HG02623 (cell line): ENCODE results near the gene AKT2.
"Not testable (repeated sequence)": the region's sequence is repeated elsewhere in the genome, so short reads cannot be mapped to it uniquely, and the experiment has no call there.

Experiments
- ATAC-seq: cut with Tn5 transposase; IDR thresholded peaks from one replicate; pipeline ENCODE4 v1.9.1; 2021; ENCODE audit warnings: moderate library complexity; ENCODE audit not compliant: unreplicated experiment

Gene AKT2

GRCh38 chr19:40221858-40222619 is 63.1 kb downstream of the AKT2 start:
- ATAC-seq, result no peak

DNA sequence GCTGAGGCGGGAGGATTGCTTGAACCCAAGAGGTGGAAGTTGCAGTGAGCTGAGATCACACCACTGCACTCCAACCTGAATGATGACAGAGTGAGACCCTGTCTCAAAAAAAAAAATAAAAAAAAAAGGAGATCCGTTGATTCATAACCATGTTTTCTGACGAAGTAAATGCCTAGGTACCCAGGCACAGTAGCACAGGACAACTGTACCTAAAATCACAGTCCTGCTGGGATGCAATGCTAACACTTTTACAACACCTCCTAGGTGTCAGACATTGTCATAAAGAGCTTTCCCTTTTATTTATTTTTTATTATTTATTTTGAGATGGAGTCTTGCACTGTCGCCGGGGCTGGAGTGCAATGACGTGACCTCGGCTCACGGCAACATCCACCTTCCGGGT is 64.5 kb downstream of the AKT2 start:
- ATAC-seq, result no peak

GRCh38 chr19:40219721-40220276 is 65.3 kb downstream of the AKT2 start:
- ATAC-seq, result no peak

GRCh38 chr19:40219029-40219428 is 66.1 kb downstream of the AKT2 start:
- not testable (repeated sequence) for ATAC-seq

GRCh38 chr19:40217934-40218890 is 66.9 kb downstream of the AKT2 start, which contains the start of gene TTC9B:
Gene TTC9B (minus strand): TSS chr19:40218384. CDS start chr19:40218381, 3 bp downstream.
- ATAC-seq, result no peak

DNA sequence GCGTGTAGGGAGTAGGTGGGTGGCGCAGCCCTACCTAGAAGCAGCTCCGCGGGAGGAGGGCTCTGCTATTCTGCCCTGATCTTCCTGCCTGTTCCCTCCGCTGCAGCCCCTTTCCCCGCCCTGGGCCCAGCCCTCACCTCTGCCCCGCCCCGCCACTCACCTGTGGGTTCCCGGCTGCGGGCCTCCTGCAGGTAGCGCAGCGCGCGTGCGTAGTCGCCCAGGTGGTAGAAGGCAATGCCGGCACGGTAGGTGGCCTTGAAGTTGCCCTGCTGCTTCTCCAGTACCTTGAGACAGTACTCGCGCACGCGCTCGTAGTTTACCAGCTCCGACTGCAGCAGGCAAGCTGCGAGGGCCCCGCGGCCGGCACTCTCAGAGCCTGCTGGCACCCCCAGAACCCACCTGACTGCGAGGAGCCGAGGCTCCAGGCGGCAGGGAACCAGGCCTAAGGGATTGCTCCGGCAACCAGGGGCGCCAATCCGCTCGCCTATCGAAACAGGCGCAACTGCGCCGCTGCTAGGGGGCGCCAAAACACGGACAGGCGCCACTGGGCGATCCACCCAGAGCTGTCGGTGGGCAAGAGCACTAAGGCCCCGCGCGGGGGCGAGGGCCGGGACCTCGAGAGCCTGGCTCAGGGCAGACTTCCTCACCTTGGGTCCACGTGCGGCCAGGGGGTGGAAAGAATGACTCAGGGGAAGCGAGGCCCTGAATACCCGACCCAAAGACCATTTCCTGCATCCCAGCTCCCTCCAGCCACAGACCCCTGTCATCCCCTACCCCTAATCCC is 67.9 kb downstream of the AKT2 start:
- no peak for ATAC-seq

DNA sequence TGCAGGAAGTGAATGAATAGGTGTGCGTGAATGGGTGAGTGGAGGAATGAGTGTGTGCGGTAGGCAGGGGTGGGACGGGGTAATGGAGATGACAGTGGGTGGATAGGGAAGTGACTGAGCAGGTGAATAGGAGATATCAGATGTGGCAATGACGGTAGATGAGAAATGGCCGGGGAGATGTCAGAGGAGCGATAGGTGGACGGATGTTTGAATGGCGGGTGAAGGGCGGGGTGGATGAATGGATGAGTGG is 68.4 kb downstream of the AKT2 start:
- ATAC-seq, result no peak

DNA sequence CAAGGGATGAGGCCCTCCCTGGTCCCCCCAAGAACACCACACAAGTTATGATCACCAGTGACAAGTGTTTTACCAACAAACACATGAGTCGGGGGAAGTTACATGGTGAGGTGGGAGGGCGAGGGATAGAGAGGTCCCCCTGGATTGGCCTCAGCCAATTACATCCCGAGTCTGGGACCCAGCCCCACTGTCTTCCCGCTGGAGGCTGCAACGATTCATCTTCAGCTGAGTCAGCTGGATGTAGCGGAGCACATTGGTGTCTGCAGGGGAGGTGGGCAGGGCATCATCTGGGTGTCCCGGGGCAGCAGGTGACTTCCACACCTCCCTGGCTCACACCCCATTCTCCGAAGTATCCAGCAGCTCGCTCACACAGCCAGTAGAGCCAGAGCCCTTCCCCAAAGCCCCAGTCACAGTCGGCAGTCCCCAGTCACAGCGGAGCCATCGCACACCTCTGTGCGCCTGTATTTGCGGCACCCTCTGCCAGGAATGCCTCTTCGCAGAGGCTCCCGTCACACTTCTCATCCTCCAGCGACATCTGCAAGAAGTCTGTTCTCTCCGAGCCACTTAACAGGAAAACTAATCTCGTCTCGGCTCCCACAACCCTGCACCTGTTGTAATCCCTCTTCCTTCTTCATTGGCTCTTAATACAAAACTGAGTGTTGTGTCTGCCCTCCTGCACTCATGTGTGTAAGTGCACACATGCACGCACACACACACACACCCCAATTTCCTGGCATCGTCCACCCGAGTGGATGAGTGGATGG is 69.0 kb downstream of the AKT2 start:
- no peak for ATAC-seq

DNA sequence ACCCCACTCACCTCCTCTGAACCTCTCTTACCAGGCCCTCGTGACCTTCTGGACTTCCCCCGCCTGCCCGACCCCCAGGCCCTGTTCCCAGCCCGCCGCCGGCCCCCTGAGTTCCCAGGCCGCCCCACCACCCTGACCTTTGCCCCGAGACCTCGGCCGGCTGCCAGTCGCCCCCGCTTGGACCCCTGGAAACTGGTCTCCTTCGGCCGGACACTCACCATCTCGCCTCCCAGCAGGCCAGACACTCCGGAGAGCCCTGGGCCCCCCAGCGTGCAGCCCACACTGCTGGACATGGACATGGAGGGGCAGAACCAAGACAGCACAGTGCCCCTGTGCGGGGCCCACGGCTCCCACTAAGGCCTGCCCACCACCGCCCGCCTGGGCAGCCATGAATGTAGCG is 70.2 kb downstream of the AKT2 start:
- ATAC-seq, result no peak

GRCh38 chr19:40213882-40214570 is 71.1 kb downstream of the AKT2 start:
- ATAC-seq, result no peak

DNA sequence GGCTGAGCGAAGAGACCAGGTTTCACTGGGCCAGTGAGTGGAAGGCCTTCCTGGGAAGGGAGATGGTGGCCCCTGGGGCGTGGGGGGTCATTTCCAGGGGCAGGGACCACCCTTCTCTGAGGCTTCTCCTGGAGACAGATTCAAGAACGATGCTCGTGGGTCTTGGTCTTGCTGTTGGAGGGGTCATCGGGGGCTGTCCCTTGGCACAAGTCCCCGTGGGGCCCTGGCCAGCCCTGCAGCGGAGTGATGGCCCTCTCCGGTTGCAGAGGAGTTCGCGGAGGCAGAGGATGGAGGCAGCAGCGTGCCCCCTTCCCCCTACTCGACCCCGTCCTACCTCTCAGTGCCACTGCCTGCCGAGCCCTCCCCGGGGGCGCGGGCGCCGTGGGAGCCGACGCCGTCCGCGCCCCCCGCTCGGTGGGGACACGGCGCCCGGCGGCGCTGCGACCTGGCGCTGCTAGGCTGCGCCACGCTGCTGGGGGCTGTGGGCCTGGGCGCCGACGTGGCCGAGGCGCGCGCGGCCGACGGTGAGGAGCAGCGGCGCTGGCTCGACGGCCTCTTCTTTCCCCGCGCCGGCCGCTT is 71.8 kb downstream of the AKT2 start:
- ATAC-seq, result no peak

GRCh38 chr19:40210889-40211288 is 74.3 kb downstream of the AKT2 start:
- no peak for ATAC-seq

GRCh38 chr19:40208602-40209001 is 76.5 kb downstream of the AKT2 start:
- no peak for ATAC-seq

GRCh38 chr19:40205760-40206159 is 79.4 kb downstream of the AKT2 start:
- no peak for ATAC-seq

DNA sequence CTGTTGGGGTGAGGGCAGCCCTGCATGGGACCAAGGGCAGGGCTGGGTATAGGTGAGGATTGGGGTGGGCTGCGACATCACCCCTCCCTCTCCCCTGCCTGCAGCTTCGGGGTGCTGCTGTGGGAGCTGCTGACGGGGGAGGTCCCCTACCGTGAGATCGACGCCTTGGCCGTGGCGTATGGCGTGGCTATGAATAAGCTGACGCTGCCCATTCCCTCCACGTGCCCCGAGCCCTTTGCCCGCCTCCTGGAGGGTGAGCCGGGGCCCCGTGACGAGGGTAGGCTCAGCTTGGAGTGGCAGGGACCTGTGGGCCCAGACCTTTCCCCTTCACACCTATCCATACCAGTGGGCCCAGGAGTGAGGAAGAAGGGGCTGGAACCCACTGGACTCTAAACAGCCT is 80.8 kb downstream of the AKT2 start:
- ATAC-seq, result no peak

- ATAC-seq, result no peak
These were observed 84.6 kb downstream of the AKT2 start for GRCh38 chr19:40200341-40201099.

- ATAC-seq, result no peak
These were observed 86.7 kb downstream of the AKT2 start for GRCh38 chr19:40198272-40198990.

DNA sequence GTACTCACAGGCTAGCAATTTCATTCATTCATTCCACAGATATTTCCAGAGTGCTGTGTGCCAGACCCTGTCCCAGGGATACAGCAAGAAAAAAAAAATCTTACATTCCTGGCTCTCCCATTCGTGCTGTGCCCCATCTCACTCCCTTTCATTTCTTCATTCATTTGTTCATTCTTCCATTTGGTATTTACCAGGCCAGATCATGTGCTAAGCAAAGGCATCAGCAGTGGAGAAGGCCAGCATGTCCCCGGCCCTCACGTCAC is 91.6 kb downstream of the AKT2 start:
- no peak for ATAC-seq
